ENCODE data around the gene DNAH6. TPM values are rescaled to one million over a fixed set of nuclear protein-coding genes. Genes with fewer than 3 reads are reported as not detected.

The DNAH6 gene
- total and polyA plus RNA-seq, 10 of the 15 experiments (the other 5 are each of a cell fraction or from before 2014, with no cell fraction given) = 0.07 to 1.0 (median 0.29) TPM

DNA sequence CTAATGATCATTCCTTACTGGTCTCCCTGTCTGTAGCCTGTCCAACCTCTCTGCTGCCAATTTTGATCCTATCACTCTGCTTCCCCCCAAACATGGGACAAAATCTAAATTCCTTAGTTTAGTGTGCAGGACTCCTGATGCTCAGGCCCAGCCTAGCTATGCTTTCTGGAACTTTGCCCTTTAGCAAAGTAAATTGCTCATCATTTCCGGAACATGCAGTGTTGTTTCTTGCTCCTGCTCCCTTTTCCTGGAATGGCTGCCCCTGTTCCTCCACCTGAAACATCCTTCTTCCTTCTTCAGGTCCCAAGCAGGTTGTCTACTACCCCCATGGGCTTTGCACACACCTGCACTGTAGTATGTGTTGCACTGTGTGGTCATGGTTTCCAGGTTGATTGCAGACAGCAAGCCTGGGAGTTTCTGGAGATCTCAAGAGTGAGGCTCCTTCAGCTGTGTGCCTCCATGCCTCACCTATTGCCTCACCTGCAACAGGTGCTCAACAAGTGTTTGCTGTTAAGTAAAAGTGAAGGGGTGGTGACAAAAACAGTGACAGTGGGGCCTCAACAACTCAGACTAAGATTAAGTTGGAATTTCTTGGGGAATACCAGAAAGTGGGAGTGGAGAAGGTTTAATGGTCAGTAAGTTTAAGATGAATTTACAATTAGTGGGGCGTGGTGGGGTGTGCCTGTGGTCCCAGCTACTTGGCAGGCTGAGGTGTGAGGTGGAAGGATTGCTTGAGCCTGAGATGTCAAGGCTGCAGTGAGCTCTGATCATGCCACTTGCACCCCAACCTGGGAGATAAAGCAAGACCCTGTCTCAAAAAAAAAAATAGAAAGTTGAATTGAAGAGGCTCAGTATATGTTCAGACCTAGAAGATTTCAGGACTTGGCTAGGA is 120.0 kb downstream of the DNAH6 start (continued):
- TF ChIP-seq, protein P1, sequence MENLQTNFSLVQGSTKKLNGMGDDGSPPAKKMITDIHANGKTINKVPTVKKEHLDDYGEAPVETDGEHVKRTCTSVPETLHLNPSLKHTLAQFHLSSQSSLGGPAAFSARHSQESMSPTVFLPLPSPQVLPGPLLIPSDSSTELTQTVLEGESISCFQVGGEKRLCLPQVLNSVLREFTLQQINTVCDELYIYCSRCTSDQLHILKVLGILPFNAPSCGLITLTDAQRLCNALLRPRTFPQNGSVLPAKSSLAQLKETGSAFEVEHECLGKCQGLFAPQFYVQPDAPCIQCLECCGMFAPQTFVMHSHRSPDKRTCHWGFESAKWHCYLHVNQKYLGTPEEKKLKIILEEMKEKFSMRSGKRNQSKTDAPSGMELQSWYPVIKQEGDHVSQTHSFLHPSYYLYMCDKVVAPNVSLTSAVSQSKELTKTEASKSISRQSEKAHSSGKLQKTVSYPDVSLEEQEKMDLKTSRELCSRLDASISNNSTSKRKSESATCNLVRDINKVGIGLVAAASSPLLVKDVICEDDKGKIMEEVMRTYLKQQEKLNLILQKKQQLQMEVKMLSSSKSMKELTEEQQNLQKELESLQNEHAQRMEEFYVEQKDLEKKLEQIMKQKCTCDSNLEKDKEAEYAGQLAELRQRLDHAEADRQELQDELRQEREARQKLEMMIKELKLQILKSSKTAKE (IDR thresholded peaks at IDR 0.05; ENCODE audit: low read depth, poor library complexity, severe bottlenecking) = no peak

DNA sequence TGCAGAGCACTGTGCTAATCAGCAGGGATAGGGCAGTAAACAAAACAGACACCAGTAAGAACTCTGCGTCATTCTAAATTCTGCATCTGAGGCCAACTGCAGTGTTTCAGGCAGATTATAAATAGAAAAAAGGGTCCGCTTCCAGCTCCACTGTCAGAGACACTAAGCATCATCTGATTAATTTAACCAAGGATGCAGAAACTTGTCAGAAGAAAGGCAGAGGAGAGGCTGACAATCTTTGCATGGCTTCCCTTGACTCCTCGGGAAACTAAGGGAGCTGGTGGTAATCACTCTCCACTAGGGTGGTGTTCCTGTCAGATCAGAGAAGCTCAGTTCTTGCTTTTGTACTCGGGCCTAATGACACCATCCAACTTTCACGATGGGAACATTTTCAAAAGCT is 123.5 kb downstream of the DNAH6 start:
- no TSS peak for BruUV-seq (replicated peaks)
- no peaks in the 10 kb centered on the region for H3K27me3 ChIP-seq (replicated peaks in 1 of 2; ENCODE audit: control insufficient read depth in 2 of 2, insufficient read depth in 2 of 2, low read length in 1 of 2)
- WGBS (ENCODE audit: insufficient coverage, insufficient replicate concordance, low lambda C conversion rate, missing lambda C conversion rate) = 44% methylated on average over 5 of the region's 5 CpGs
- in situ Hi-C loops (cut with MboI) = no loop called here
- H3K9me3 ChIP-seq (replicated peaks; ENCODE audit: control insufficient read depth, insufficient read depth, low read length) = no peaks in the 10 kb centered on the region
- ChIA-PET RAD21 (ENCODE audit: unreplicated experiment) (interaction anchor here (1.2 kb wide), 1 partner anchor 224 kb away, joined by 3 read pairs; no protein-coding TSS in a partner anchor), SMC1A (ENCODE audit: uncharacterized antibody, unreplicated experiment) (interaction anchor here (0.8 to 1.6 kb wide), 2 partner anchors 17 to 252 kb away, joined by 3 to 4 read pairs; no protein-coding TSS in a partner anchor), POLR2A (no interaction called here), CTCF (no interaction called here)
- no peak overlapping the region for H3K9ac ChIP-seq (ENCODE audit: control insufficient read depth, insufficient read depth, low read length)
- DNase-seq (ENCODE audit: low read depth, low spot score) (no peak), ATAC-seq (no peak), FAIRE-seq (no peak)
- no peaks in the 10 kb centered on the region for H4K20me1 ChIP-seq (ENCODE audit: control insufficient read depth, insufficient read depth)
- no peaks in the 10 kb centered on the region for H3K4me1 ChIP-seq (ENCODE audit: control insufficient read depth, insufficient read depth, low read length)
- no peaks in the 10 kb centered on the region for H3K79me2 ChIP-seq (ENCODE audit: control insufficient read depth, insufficient read depth, low read length)
- no peaks in the 10 kb centered on the region for H3K36me3 ChIP-seq (ENCODE audit: control insufficient read depth in 2 of 2, insufficient read depth in 2 of 2, low read length in 1 of 2)
- H3K4me2 ChIP-seq (ENCODE audit: control insufficient read depth, insufficient read depth) = no peak overlapping the region
- intact Hi-C loops (cut with micrococcal nuclease; ENCODE audit: unreplicated experiment) = no loop called here
- TF ChIP-seq CREB1 (IDR thresholded peaks at IDR 0.05; ENCODE audit: low read depth) (no peak), PAX8 (IDR thresholded peaks at IDR 0.05) (no peak), CHD1 (IDR thresholded peaks at IDR 0.05; ENCODE audit: low read depth, low read length) (no peak), KDM1A (IDR thresholded peaks at IDR 0.05; ENCODE audit: borderline replicate concordance) (no peak), POLR2AphosphoS5 (IDR thresholded peaks at IDR 0.05; ENCODE audit: low read length) (no peak), HDAC6 (IDR thresholded peaks at IDR 0.05; ENCODE audit: unreplicated experiment) (no peak), IRF4 (IDR thresholded peaks at IDR 0.05; ENCODE audit: low read depth, low read length) (no peak), PAX5 (IDR thresholded peaks at IDR 0.05; ENCODE audit: borderline replicate concordance, low read depth, low read length) (no peak)
- no peak overlapping the region for H2AFZ ChIP-seq (ENCODE audit: control insufficient read depth, low read depth, low read length)
- H3K4me3 ChIP-seq = no peak overlapping the region
- H3K27ac ChIP-seq (ENCODE audit: control insufficient read depth, insufficient read depth) = no peak overlapping the region

Measured in GM12878 (cell line).